GM12801 (cell line): ENCODE measurements around the gene TSHZ2.

Experiments
- CTCF ChIP-seq: IDR thresholded peaks from one replicate; pipeline ENCODE4 v1.5.1; 2011; ENCODE audit warnings: control low read depth; ENCODE audit not compliant: insufficient read length; ENCODE audit errors: extremely low read depth

The TSHZ2 gene

GRCh38 chr20:53500651-53501050 lies 528.5 kb downstream of the TSHZ2 start:
- TF ChIP-seq CTCF: no peak

GRCh38 chr20:53502820-53503219 lies 530.7 kb downstream of the TSHZ2 start:
- no peak for TF ChIP-seq CTCF

- TF ChIP-seq CTCF: no peak
These were observed 531.4 kb downstream of the TSHZ2 start for GRCh38 chr20:53503517-53503919.

- TF ChIP-seq CTCF: no peak
These were observed 538.1 kb downstream of the TSHZ2 start for GRCh38 chr20:53510262-53510661.

GRCh38 chr20:53510704-53511103 lies 538.5 kb downstream of the TSHZ2 start:
- TF ChIP-seq CTCF: no peak

- TF ChIP-seq CTCF: no peak
These were observed 539.9 kb downstream of the TSHZ2 start for GRCh38 chr20:53512076-53512475.

- no peak for TF ChIP-seq CTCF
These were observed 541.0 kb downstream of the TSHZ2 start for GRCh38 chr20:53513168-53513488.
